NCI-H146 (cell line): Measurements from ENCODE around the gene CYTH3.
"Not testable (repeated sequence)": the region's sequence is repeated elsewhere in the genome, so short reads cannot be mapped to it uniquely, and the experiment has no call there.

Experiments
- DNase-seq: peaks from one replicate; lab custom pipeline; 2025; lab: John Stamatoyannopoulos, UW

Gene CYTH3

GRCh38 chr7:6193709-6194108 is 78.7 kb downstream of the CYTH3 start:
- DNase-seq, result no peak

DNA sequence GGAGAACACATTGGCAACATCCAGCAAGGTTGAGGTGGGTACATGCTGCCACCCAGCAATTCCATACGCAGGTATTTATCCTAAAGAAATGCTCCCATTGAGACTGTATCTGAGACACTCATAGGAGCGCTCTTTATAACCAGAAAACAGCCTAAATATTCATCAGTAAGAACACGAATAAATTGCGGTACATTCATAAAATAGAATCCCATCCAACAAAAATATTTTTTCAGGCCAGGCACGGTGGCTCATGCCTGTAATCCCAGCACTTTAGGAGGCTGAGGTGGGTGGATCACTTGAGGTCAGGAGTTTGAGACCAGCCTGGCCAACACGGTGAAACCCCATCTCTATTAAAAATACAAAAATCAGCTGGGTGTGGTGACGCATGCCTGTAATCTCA is 81.9 kb downstream of the CYTH3 start:
- DNase-seq, result not testable (repeated sequence)

GRCh38 chr7:6188389-6188788 is 84.0 kb downstream of the CYTH3 start:
- DNase-seq, result no peak

DNA sequence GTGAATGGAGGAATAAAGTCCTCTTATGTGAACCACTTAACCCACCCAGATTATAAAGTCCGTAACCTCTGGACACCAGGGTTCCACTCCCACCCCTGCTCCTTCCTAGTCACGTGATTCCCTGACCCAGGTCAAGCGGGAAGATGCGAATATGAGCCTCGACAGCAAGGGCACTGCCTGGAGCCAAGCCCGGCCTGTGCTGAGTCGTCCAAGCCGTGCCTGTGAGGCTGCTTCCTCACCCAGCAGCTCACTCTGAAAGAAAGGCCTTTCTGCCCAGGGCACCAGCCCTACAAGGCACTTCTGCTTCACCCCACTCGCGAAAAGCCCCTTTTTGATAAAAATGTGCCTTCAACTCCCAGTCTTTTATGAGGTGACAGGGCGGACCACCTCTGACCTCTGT is 85.8 kb downstream of the CYTH3 start:
- DNase-seq, result no peak

DNA sequence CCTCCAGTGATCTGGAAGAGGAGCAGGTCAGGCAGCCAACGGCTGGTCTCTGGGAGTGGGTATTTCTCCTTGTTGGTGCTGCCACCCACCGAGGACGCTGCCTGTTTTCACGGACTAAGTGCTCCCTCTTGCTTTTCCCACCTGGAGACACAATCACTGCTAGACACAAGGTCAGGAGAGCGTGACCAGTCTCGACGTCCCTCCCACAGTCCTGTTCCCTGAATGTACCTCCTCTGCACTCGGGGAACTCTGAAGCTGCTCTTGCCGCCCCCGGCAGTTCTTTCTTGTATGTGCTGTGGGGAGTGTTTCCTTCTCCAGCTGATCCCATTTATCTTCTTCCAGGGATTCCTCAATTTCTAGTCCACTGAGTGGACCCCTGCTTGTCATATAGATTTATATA is 89.4 kb downstream of the CYTH3 start:
- DNase-seq, result no peak

GRCh38 chr7:6181136-6181535 is 91.3 kb downstream of the CYTH3 start:
- DNase-seq, result no peak

- DNase-seq, result no peak
Observed at GRCh38 chr7:6180344-6180725, 92.1 kb downstream of the CYTH3 start.

GRCh38 chr7:6179620-6180343 is 92.6 kb downstream of the CYTH3 start:
- DNase-seq, result no peak

- DNase-seq, result no peak
Observed at GRCh38 chr7:6178298-6179029, 94.0 kb downstream of the CYTH3 start.

- no peak for DNase-seq
Observed at GRCh38 chr7:6175645-6176044, 96.8 kb downstream of the CYTH3 start.

DNA sequence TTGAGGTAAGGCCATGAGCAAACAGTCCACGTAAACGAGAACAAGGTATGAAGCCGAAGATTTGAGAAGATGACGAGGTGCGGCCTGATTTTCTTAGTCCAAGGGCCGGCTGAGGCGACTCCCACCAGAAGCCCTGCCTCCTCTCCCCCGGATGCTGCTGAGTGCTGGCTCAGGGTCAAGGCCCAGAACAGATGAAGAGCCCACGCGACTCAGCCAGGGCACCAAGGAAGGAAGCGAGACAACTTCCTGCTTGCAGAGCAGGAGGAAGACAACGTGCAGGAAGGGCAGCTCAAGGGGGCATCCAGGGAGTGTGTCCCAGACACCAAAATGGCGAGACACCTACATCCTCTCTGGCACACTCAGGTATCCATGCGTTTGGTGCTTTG is 99.5 kb downstream of the CYTH3 start:
- no peak for DNase-seq

GRCh38 chr7:6172224-6172909 is 100.1 kb downstream of the CYTH3 start:
- DNase-seq, result no peak

DNA sequence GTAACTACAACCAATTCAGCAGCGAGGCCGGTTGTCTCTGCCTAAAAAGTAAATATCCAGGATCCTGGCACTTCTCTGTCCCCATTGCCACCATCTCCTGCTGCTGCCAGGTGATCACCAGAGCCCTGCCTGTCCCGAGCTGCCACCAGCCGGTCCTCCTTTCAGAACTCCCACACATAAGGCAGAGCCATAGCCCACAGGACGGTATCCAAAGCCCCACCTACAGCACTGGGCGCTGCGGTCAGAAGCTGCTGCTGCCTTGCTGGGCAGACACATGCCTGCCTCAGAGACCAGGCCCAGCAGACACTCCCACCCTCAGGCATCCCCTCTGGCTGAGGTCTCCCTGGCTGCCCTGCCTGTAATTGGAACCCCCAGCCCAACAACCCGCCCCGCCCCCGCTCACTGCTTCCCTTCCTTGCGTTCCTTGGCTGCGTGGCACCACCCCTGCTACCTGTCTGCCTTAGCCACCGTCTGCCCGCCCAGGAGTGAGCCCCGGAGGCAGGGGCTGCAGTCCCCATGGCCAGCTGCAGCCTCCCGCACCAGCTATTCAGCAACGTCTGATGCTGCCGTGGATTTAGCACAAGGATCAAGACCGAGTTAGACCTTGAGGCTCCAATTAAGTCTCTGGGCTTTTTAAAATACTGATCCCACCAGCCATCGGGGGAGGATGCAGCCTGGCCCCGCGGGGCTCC is 100.7 kb downstream of the CYTH3 start:
- no peak for DNase-seq

DNA sequence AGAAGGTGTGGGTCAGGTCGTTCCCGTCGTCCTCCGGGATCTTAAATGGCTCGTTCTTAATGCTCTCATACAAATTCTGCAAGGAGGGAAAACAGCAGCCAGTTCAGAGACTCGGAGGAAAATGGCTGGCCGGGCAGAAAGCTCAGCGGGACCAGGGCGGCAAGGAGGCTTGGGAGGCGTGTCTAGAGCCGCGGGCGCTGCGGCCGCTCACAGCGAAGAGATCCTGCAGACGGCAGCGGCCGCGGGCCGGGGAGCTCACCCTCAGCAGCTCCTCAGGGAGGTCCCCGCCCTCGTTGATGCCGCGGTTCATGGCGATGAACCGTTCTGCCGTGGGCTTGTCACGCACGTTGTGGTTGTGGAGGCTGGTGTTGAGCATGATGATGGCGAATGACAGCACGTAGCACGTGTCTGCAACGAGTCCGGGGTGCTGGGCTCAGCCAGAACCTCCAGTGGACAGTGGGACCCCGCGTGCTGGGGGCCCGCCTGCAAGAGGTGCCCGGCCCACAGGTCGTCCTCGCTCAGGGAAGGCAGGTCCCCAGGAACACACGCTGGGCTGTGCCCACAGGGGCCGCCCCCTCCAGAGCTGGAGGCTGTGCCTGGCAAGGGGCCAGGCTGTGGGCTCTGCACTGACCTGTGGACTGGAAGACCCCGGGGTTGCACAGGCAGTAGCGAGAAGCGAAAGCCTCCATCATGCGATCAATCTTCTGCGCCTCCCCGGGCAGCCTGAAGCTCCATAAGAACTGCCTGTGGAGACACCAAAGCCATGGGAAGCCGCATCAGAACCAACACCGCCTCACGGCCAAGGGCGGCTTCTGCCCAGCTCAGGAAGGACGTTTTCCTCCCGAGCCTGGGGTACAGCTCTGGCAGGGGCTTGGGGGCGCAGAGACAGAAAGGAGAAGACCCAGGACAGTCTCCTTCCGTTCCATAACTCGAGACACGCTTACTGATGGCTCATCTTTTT is 101.6 kb downstream of the CYTH3 start:
- no peak for DNase-seq

DNA sequence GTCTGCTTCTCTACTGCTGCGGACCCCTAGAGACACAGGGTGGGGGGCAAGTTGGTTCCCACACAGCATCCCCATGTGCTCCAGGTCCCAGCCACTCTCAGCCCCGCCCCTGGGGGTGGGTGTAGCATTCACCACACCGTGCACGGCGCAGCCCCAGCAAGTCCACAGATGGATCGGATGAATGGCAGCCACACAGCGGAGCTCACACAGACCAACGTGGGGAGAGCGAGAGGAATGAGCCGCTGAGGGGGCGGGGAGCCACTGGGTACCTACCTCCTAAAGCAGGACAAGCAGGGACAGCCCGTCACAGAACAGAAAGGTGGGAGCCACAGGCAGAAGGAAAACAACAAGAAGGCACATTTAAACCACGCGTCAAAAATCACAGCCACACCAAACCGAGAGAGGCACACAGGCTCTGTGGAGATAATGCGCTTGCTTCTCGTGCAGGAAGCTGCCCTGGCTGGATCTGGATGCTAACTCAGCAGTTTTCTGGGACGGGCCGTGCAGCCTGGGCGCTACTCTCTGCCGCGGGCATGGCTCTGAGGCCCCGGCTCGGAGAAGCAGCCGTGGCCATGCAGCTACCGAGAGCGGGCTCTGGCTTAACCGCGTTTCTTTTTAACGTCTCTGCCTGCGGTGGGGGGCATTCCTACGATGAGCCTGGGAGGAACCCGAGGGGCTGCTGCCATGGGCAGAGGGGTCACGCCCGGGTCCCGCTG is 102.5 kb downstream of the CYTH3 start:
- no peak for DNase-seq

DNA sequence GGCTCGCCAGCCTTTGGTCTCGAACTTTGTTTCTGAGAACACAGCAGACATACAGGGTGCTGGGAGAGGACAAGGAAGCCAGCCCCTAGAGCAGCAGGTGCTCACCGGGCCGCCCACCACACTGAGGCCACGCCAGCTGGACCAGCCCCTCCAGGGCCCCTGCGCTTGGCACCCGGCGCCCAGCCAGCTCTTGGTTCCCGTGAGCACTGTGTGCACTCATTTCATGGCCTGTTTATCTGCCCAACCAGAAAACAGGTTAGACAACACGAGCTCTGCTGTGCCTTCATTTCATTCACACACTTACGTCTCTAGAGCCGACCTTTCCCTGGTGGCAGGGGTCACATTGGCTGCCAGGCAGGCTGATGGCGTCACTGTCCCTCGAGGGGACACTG is 104.0 kb downstream of the CYTH3 start:
- DNase-seq, result no peak

DNA sequence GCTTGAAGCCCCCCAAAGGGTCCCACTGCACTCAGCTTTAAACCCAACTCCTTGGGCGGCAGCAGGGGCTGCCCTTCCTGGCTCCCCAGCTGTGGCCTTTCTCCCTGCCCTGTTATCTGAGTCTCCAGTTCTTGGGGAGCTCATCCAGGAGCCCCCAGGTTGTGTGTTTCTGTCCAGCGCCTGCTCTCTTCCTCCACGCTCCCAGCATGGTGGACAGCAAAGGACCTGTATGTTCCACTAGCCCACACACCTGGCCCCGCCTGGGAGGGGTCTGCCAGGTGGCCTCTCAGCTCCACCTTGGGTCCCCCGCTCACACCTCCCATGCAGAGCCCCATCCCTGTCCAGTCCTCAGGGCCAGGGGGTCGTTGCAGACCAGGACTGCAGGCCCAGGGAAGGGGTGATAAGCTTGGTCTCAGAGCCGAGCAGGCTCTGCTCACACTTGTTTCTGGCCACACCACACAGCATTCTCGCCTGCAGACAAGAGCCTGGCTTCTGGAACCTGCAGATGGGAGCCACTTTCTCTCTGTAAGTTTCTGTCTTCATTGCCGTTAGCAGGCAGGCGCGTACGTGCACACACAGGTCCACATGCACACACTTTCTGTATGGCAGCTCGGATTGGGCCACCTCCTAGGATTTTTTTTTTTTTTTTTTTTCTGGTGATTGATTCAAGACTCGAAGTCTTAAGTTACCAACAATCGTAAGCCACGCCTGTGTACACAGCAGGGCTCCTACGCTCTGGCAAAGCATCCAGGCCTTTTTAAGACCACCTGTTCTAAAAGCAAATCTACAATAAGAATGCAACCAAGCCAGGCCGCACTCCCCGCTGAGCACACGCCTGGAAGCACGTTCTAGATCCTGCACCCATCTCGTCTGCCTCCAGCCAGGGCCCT is 104.6 kb downstream of the CYTH3 start:
- peak; percentile 26 for DNase-seq

DNA sequence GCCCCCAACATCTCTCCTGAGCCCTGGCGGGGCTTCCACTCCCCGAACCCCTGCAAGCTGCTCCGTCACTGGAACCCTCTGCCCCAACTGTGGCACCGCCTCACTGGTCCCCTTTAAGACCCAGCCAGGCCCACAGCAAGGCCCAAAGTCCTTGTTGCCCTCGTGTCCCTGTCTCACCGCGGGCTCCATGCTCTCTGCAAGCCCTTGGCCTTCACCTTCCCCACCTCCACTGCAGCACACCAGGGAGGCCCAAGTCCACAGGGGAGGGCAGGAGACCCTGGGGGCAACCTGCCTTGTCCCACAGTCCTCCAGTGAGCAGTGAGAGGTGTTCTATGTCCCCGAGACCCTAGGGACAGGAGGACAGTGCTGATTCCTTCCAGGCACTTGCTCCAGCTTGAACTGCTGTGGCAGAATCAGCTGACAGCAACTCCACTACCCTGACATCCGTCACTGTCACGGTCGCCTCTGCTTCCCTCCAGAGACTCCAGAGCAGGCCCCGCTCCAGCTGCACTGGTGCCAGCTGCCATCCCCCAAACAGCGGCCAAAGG is 105.3 kb downstream of the CYTH3 start:
- DNase-seq, result no peak

DNA sequence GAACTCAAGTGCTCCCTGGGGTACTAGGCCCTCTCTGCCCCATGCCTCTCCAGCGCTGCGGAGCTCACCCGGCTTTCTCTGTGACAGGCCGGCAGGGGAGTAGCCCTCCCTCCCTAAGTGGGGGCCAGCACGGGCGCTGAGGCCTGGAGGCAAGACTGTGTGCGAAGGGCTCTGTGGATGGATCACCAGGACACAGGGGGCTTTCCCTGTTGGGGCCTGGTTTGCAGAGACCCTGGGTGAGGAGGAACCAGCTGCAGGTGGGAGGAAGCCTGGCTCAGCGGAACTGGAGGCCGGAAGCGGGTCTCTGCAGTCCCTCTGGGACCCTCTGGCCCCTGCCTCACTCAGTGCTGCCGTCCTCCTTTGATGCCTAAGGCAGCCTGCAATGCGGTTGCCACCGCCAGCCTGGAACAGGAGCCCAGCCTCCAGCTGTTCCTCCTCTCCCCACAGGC is 106.0 kb downstream of the CYTH3 start:
- no peak for DNase-seq
